Measurements from ENCODE around the gene P2RY1. TPM values are rescaled to one million over a fixed set of nuclear protein-coding genes. Genes with fewer than 3 reads are reported as not detected.
A peak's percentile ranks its signal among the peaks of the same experiment; 100 is the strongest.

The P2RY1 gene
- total and polyA plus RNA-seq, 9 of the 15 experiments (the other 6 are each of a cell fraction or from before 2014, with no cell fraction given): 6.0 to 27.9 (median 18.4) TPM

GRCh38 chr3:152828075-152828840 lies 6.7 kb upstream of the P2RY1 start:
- Histone ChIP-seq H3K27ac (ENCODE audit: extremely low read depth, low read depth, low read length) (no peak overlapping the region), H3K27me3 (ENCODE audit: control insufficient read depth in 2 of 2, insufficient read depth in 2 of 2, low read length in 2 of 2) (no peaks in the 10 kb centered on the region), H3K79me2 (ENCODE audit: control insufficient read depth, insufficient read depth, low read length) (no peaks in the 10 kb centered on the region), H3K9me1 (ENCODE audit: control insufficient read depth, insufficient read depth, low read length) (no peaks in the 10 kb centered on the region), H3K4me2 (ENCODE audit: insufficient read depth, low read length) (no peak overlapping the region), H2AFZ (ENCODE audit: low read depth, low read length) (peak overlapping the region; percentile 82), H3K4me1 (replicated peaks in 1 of 2; ENCODE audit: control insufficient read depth in 2 of 2, insufficient read depth in 2 of 2, low read length in 2 of 2) (no peaks in the 10 kb centered on the region; a peak in 1 of 5 replicates), H3K4me3 (no peak overlapping the region), H3K9me3 (replicated peaks; ENCODE audit: control insufficient read depth, insufficient read depth, low read depth, low read length) (no peaks in the 10 kb centered on the region), H4K20me1 (replicated peaks; ENCODE audit: control insufficient read depth, insufficient read depth, low read length) (no peaks in the 10 kb centered on the region), H3K9ac (ENCODE audit: insufficient read depth in 1 of 2, low read depth in 2 of 2, low read length in 2 of 2) (no peak overlapping the region), H3K36me3 (ENCODE audit: control insufficient read depth, insufficient read depth, low read length) (no peaks in the 10 kb centered on the region)
- 85% methylated on average over 4 of the region's 4 CpGs for WGBS (ENCODE audit: insufficient coverage, low coverage, missing lambda C conversion rate)
- intact Hi-C loops (cut with micrococcal nuclease) (no loop called here), in situ Hi-C loops (cut with MboI) (no loop called here)
- no peak for ATAC-seq
- FAIRE-seq: peak; percentile 32
- ChIA-PET CTCF (ENCODE audit: low intra/inter-chr PET ratio) (no interaction called here), POLR2A (interaction anchor here (0.9 kb wide), 1 partner anchor 9 kb away, joined by 3 read pairs; no protein-coding TSS in a partner anchor)
- DNase-seq (ENCODE audit: extremely low read depth in 1 of 4, low spot score in 3 of 4): no peak
- TF ChIP-seq POLR2G (IDR thresholded peaks at IDR 0.05; ENCODE audit: low read depth, low read length): no peak
- no peak for TF ChIP-seq KDM2B (CRISPR knock-in tag; IDR thresholded peaks at IDR 0.05)
- TF ChIP-seq NR2C1 (IDR thresholded peaks at IDR 0.05): no peak
- peak; percentile 47; the same call in 1 of the 2 replicates for TF ChIP-seq NR2C1 (tag; IDR thresholded peaks at IDR 0.05)
- TF ChIP-seq MTF1 (CRISPR knock-in tag; IDR thresholded peaks at IDR 0.05; ENCODE audit: borderline replicate concordance): no peak
- TF ChIP-seq ZNF778 (CRISPR knock-in tag; IDR thresholded peaks at IDR 0.05): no peak
- TF ChIP-seq ELF2 (CRISPR knock-in tag; IDR thresholded peaks at IDR 0.05): no peak
- no peak for TF ChIP-seq GATAD2A (IDR thresholded peaks at IDR 0.05)
- no TSS peak for BruUV-seq (replicated peaks)
